NCI-H187 treated with DMSO at 0.1 percent for 48 hours (cell line): Measurements from ENCODE around the gene STUB1.
"Not testable (repeated sequence)": the region's sequence is repeated elsewhere in the genome, so short reads cannot be mapped to it uniquely, and the experiment has no call there.

ENCODE experiments used
- DNase-seq: peaks from one replicate; lab custom pipeline; 2025; lab: John Stamatoyannopoulos, UW

STUB1 gene

GRCh38 chr16:678858-679813, 1.1 kb upstream of the STUB1 start:
- peak; percentile 34 for DNase-seq

DNA sequence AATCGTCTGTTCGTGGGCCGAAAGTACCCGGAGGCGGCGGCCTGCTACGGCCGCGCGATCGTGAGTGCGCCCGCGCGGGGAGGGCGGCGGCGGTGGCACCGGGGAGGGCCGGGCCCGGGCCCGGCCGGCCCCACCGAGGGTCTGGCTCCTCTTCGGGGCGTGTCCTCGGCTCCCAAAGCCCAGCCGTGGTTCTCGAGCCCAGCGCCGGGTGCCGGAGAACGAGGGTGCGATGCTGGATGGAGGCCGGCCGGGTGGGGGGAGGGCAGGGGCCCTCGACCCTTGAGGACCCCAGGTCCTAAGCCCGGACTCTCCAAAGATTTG, 375 bp downstream of the STUB1 start:
- no peak for DNase-seq

DNA sequence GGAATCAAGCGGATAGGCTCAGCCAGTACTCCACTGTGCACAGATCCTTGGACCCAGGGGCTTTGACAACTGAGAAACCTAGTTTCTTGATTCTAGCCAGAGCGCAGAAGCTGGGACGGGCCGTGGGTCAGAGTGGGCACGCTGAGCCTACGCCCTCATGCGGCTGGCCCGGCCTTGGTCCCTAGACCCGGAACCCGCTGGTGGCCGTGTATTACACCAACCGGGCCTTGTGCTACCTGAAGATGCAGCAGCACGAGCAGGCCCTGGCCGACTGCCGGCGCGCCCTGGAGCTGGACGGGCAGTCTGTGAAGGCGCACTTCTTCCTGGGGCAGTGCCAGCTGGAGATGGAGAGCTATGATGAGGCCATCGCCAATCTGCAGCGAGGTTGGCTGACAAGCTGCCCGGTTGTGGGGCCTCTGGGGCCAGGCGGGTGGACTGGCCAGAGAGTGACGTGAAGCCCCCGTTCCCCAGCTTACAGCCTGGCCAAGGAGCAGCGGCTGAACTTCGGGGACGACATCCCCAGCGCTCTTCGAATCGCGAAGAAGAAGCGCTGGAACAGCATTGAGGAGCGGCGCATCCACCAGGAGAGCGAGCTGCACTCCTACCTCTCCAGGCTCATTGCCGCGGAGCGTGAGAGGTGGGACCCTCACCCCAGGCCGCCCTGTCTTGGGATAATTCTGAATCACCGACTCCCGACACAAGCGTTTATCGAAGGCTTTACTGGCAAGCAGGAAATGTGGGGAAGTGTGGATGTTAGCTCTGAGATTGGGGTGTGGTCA, 946 bp downstream of the STUB1 start:
- DNase-seq = no peak

GRCh38 chr16:681746-682427, 1.7 kb downstream of the STUB1 start:
- no peak for DNase-seq

- no peak for DNase-seq
These were observed 2.5 kb downstream of the STUB1 start for GRCh38 chr16:682493-683395.

GRCh38 chr16:683396-684070, 3.3 kb downstream of the STUB1 start:
- DNase-seq = no peak

- DNase-seq = peak; percentile 82
These were observed 4.0 kb downstream of the STUB1 start, which contains the start of gene JMJD8 for GRCh38 chr16:684071-684794. Gene JMJD8 (minus strand): TSS chr16:684334. CDS start chr16:684319, 15 bp downstream.

GRCh38 chr16:684961-685696, 4.9 kb downstream of the STUB1 start:
- DNase-seq = peak; percentile 38

- DNase-seq = no peak
These were observed 5.8 kb downstream of the STUB1 start for GRCh38 chr16:685967-686366.

- DNase-seq = no peak
These were observed 6.5 kb downstream of the STUB1 start for GRCh38 chr16:686459-687260.

DNA sequence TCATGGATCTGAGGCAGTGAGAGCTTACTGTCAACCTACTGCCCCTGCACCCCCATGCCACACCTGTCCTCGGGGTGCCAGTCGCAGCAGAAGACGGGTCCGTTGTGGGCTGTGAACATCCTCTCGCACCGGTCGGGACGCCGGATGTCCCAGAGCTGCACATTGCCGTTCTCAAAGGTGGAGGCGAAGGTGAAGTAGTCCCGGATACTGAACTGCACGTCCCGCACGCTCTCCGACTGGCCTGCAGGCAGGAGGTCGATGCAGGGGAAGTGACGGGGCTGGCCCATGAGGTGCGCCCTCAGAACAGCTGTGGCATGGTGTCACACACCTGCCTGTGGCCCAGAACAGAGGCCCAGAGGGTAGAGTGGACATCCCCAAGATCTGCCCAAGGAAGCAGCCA, 7.3 kb downstream of the STUB1 start:
- no peak for DNase-seq

DNA sequence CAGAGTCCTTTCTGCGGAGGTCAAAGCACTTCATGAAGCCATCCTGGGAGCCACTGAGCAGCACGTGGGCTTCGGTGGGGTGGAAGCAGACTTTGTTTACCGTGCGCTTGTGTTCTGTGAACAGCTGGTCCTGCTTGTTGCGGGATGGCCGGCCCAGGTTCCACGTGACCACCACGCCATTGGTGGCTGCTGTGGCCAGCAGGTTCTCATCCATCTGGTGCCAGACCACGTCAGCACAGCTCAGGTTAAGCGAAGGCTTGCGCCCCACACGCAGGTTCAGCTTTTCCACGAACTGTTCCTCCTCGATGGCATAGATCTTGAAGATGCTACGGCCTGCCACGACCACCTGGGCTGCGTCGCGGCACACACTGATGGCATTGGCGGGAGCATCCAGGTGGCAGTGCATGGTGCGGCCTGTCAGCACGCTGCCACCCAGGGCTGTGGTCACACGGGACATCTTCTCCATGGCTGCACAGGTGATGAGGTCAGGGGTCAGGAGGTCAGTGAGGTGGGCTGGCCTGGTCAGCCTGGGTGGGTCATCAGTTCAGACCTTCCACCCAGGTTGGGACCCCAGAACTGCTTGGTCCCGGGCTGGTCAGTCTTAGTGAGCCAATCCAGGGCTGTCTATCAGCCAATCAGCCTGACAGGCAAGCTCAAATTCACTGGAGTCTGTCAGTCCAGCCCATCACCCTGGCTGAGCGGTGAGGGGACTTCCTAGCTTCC, 9.1 kb downstream of the STUB1 start:
- no peak for DNase-seq

DNA sequence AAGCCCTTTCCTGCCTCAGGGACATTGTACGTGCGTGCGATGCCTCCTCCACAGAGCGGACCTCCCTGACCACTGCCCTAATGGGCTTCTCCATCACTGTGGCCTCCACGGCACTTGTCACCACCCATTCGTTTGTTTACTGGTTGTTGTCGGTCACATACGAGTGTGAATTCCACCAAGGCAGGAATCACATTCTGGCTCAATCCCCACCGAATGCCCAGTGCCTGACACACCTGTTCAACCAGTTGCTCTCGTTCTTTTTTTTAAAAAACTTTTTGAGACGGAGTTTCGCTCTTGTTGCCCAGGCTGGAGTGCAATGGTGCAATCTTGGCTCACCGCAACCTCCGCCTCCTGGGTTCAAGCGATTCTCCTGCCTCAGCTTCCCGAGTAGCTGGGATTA, 11.0 kb downstream of the STUB1 start:
- DNase-seq = not testable (repeated sequence)

DNA sequence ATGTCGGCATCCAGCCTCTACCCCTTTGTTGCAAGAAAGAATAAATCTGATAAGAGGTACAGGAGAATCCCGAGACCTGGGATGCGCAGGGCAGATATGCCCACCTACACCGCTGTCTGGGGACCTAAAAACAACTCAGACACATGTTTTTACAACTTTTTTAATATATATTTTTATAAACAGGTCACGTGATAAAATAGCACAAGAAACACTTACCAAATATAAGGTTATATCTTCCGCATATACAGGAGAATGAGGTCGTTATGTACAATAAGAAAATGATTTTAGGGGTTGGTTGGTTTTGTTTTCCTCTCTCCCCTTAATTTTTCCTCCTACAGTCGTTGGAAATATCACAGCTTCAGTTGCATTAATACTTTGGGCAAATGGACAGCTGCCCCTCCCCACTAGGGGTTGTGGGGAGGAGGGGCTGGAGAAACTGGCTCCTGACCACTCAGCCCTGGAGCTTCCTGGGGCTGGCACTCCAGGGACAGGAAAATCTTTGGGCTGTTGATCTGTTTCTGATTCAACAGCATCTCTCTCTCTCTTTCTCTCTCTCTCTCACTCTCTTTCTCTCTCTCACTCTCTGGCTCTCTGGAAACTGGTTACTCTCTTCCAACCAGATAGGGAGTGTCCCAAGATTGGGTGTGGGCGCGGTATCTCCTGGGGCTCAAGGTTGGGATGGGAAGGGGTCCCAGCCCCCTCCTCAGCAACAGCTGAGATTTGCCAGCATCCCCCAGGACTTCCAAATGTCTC, 12.3 kb downstream of the STUB1 start:
- no peak for DNase-seq

- DNase-seq = no peak
These were observed 13.2 kb downstream of the STUB1 start for GRCh38 chr16:693364-693763.

DNA sequence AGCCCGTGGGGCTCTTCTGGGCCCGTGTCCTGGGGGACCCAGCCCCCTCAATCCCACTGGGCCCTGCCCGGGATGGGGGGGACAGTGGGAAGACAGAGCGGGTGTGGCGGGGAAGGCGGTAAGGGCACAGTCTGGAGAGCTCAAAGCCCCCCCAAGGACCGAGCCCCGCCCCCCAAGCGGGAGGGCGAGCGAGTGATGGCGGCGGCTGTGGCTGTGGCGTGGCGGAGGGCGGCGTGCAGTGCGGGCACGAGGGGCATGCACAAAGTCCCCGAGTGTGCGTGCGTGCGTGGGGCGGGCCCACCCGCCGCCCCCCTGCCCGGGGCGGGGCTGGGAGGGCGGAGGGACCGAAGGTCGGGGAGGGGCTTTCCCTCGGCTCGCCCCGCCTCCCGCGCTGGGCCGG, 13.6 kb downstream of the STUB1 start:
- no peak for DNase-seq

- DNase-seq = no peak
These were observed 14.1 kb downstream of the STUB1 start for GRCh38 chr16:694187-694862.
